Tibial nerve (tissue), 3 donors: ENCODE measurements around the gene SHANK2.

Experiments
- POLR2A ChIP-seq, 2 donors: fragments of 450-650 bp; IDR thresholded peaks; one replicate each; pipeline ENCODE4 v1.6.1; 2017; ENCODE audit warnings: antibody characterized with exemption in 2 of 2, mild to moderate bottlenecking in 2 of 2, moderate library complexity in 2 of 2
- TF ChIP-seq, protein P1 (sequence below), 5 experiments: fragments of 200-600 bp in 3 of 5; fragments of 450-650 bp in 2 of 5; sonication (generic) in 3 of 5; IDR thresholded peaks; one replicate each; pipeline ENCODE4 v1.5.1; 2016 to 2019; ENCODE audit warnings: antibody characterized with exemption in 5 of 5, mild to moderate bottlenecking in 3 of 5, moderate library complexity in 2 of 5

DNA sequence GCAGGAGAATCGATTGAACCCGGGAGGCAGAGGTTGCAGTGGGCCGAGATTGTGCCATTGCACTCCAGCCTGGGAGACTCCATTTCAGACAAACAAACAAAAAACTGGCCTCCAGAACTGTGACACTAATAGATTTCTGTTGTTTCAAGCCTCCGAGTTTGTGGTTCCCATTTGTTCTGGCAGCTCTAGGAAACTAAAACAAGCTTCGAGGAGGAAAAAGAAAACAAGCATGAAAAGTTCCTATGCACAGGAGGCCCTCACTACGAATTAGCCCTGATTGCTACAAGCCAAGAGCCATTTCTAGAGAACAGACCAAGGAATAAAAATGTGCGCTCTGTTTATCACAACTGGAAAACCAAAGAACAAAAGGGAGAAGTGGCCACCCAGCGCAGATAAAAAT is 47.8 kb upstream of the SHANK2 start:
- TF ChIP-seq, protein P1, sequence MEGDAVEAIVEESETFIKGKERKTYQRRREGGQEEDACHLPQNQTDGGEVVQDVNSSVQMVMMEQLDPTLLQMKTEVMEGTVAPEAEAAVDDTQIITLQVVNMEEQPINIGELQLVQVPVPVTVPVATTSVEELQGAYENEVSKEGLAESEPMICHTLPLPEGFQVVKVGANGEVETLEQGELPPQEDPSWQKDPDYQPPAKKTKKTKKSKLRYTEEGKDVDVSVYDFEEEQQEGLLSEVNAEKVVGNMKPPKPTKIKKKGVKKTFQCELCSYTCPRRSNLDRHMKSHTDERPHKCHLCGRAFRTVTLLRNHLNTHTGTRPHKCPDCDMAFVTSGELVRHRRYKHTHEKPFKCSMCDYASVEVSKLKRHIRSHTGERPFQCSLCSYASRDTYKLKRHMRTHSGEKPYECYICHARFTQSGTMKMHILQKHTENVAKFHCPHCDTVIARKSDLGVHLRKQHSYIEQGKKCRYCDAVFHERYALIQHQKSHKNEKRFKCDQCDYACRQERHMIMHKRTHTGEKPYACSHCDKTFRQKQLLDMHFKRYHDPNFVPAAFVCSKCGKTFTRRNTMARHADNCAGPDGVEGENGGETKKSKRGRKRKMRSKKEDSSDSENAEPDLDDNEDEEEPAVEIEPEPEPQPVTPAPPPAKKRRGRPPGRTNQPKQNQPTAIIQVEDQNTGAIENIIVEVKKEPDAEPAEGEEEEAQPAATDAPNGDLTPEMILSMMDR (IDR thresholded peaks at IDR 0.05), result no peak
- TF ChIP-seq POLR2A (IDR thresholded peaks at IDR 0.05), result no peak
